Neural crest cell (in vitro differentiated cells): ENCODE measurements around the gene RPAP3. TPM values are rescaled to one million over a fixed set of nuclear protein-coding genes. Genes with fewer than 3 reads are reported as not detected.

Source experiments
- DNase-seq: peaks from one replicate; pipeline ENCODE4 v3.0.0; 2021; ENCODE audit warnings: low read depth, mixed read lengths, low spot score
- H3K27ac Mint-ChIP-seq: one replicate; pipeline ENCODE4 v1.8.0; 2021; ENCODE audit warnings: mild to moderate bottlenecking, mixed read lengths; ENCODE audit not compliant: unreplicated experiment
- H3K27me3 Mint-ChIP-seq: 2 replicates; pipeline ENCODE4 v1.8.0; 2021; ENCODE audit warnings: low read depth, mild to moderate bottlenecking, mixed read lengths
- H3K36me3 Mint-ChIP-seq: 2 replicates; pipeline ENCODE4 v1.8.0; 2021; ENCODE audit warnings: low read depth, mild to moderate bottlenecking, mixed read lengths
- H3K4me1 Mint-ChIP-seq: 2 replicates; pipeline ENCODE4 v1.8.0; 2021; ENCODE audit warnings: mixed read lengths
- H3K4me3 Mint-ChIP-seq: one replicate; pipeline ENCODE4 v1.8.0; 2021; ENCODE audit warnings: mild to moderate bottlenecking, mixed read lengths
- H3K9me3 Mint-ChIP-seq: 2 replicates; pipeline ENCODE4 v1.8.0; 2021; ENCODE audit warnings: mixed read lengths
- CTCF ChIP-seq: fragments of 200-600 bp; sonication (generic); conservative IDR thresholded peaks from 2 replicates; pipeline ENCODE4 v1.5.0; 2021; ENCODE audit warnings: antibody characterized with exemption, mild to moderate bottlenecking
- total RNA-seq: library from RNA; stranded (reverse); gene quantifications from 2 replicates; pipeline ENCODE4 v1.2.1, GENCODE V29; 2021

The RPAP3 gene
- total RNA-seq, 1 donor from 2014 or later, result 49.4 TPM

GRCh38 chr12:47611906-47612305 lies 93.9 kb downstream of the RPAP3 start:
- H3K27ac Mint-ChIP-seq, result peak overlapping the region; percentile 69
- DNase-seq, result no peak
- TF ChIP-seq CTCF, result no peak
- H3K36me3 Mint-ChIP-seq, result peaks cover 48% of the 10 kb centered on the region
- H3K27me3 Mint-ChIP-seq, result no peaks in the 10 kb centered on the region
- no peaks in the 10 kb centered on the region for H3K4me1 Mint-ChIP-seq
- H3K9me3 Mint-ChIP-seq, result peaks cover 25% of the 10 kb centered on the region
- H3K4me3 Mint-ChIP-seq, result no peak overlapping the region

Other genes starting within 250 kb of the RPAP3 start
- gene ENDOU, start 19.5 kb upstream of the RPAP3 start, total RNA-seq, result not detected in 2 replicates
- 0.89 and 1.4 TPM in 2 replicates for gene RAPGEF3, start 52.9 kb upstream of the RPAP3 start, total RNA-seq
- gene SLC48A1, start 67.2 kb upstream of the RPAP3 start, total RNA-seq, result 11.6 and 13.0 TPM in 2 replicates
- 76.0 and 76.6 TPM in 2 replicates for gene HDAC7, start 113.9 kb upstream of the RPAP3 start, total RNA-seq
- gene VDR, start 199.0 kb upstream of the RPAP3 start, total RNA-seq, result not detected in 2 replicates